ENCODE measurements around the gene EPB41L3.
"Not testable (repeated sequence)": the region's sequence is repeated elsewhere in the genome, so short reads cannot be mapped to it uniquely, and the experiment has no call there.

Gene EPB41L3

GRCh38 chr18:5543773-5544389, at the start of gene EPB41L3:
Gene EPB41L3, minus strand, starts transcription at chr18:5543997. Its CDS starts 54,814 bp downstream, at chr18:5489183.
- H3K27me3 Mint-ChIP-seq (ENCODE audit: low read depth): peaks cover 59% of the 10 kb centered on the region
- no peaks in the 10 kb centered on the region for H3K9me3 Mint-ChIP-seq
- H3K4me1 Mint-ChIP-seq (ENCODE audit: low read depth): peaks cover 2% of the 10 kb centered on the region
- no peak within 1 kb of the TSS for H3K27ac Mint-ChIP-seq
- H3K36me3 Mint-ChIP-seq (ENCODE audit: low read depth): no peaks in the 10 kb centered on the region
- peak within 1 kb of the TSS; percentile 33 for H3K4me3 Mint-ChIP-seq

GRCh38 chr18:5588529-5588928, 44.7 kb upstream of the EPB41L3 start:
- no peaks in the 10 kb centered on the region for H3K36me3 Mint-ChIP-seq (ENCODE audit: low read depth)

GRCh38 chr18:5585653-5586052, 41.9 kb upstream of the EPB41L3 start:
- H3K36me3 Mint-ChIP-seq (ENCODE audit: low read depth): no peaks in the 10 kb centered on the region
- H3K27ac Mint-ChIP-seq: no peak overlapping the region
- no peak overlapping the region for H3K4me3 Mint-ChIP-seq
- no peaks in the 10 kb centered on the region for H3K4me1 Mint-ChIP-seq (ENCODE audit: low read depth)
- no peaks in the 10 kb centered on the region for H3K27me3 Mint-ChIP-seq (ENCODE audit: low read depth)
- H3K9me3 Mint-ChIP-seq: no peaks in the 10 kb centered on the region

More at GRCh38 chr18:5588529-5588928, 44.7 kb upstream of the EPB41L3 start:
- Mint-ChIP-seq H3K27me3 (ENCODE audit: low read depth) (no peaks in the 10 kb centered on the region), H3K4me1 (ENCODE audit: low read depth) (no peaks in the 10 kb centered on the region), H3K4me3 (no peak overlapping the region), H3K9me3 (peaks cover 4% of the 10 kb centered on the region), H3K27ac (no peak overlapping the region)

- no peaks in the 10 kb centered on the region for H3K27me3 Mint-ChIP-seq (ENCODE audit: low read depth)
- H3K36me3 Mint-ChIP-seq (ENCODE audit: low read depth): no peaks in the 10 kb centered on the region
- no peak overlapping the region for H3K4me3 Mint-ChIP-seq
- H3K27ac Mint-ChIP-seq: no peak overlapping the region
- no peaks in the 10 kb centered on the region for H3K9me3 Mint-ChIP-seq
- no peaks in the 10 kb centered on the region for H3K4me1 Mint-ChIP-seq (ENCODE audit: low read depth)
Measured at GRCh38 chr18:5584746-5585417, 41.1 kb upstream of the EPB41L3 start.

- no peak overlapping the region for H3K27ac Mint-ChIP-seq
- no peaks in the 10 kb centered on the region for H3K4me1 Mint-ChIP-seq (ENCODE audit: low read depth)
- no peaks in the 10 kb centered on the region for H3K9me3 Mint-ChIP-seq
- no peaks in the 10 kb centered on the region for H3K27me3 Mint-ChIP-seq (ENCODE audit: low read depth)
- H3K36me3 Mint-ChIP-seq (ENCODE audit: low read depth): no peaks in the 10 kb centered on the region
- no peak overlapping the region for H3K4me3 Mint-ChIP-seq
Measured at GRCh38 chr18:5582849-5583681, 39.3 kb upstream of the EPB41L3 start.

- Mint-ChIP-seq H3K27me3 (ENCODE audit: low read depth) (no peaks in the 10 kb centered on the region), H3K4me1 (ENCODE audit: low read depth) (no peaks in the 10 kb centered on the region), H3K36me3 (ENCODE audit: low read depth) (no peaks in the 10 kb centered on the region), H3K9me3 (no peaks in the 10 kb centered on the region), H3K27ac (no peak overlapping the region), H3K4me3 (no peak overlapping the region)
Measured at GRCh38 chr18:5582076-5582475, 38.3 kb upstream of the EPB41L3 start.

- no peaks in the 10 kb centered on the region for H3K27me3 Mint-ChIP-seq (ENCODE audit: low read depth)
- H3K9me3 Mint-ChIP-seq: no peaks in the 10 kb centered on the region
- H3K36me3 Mint-ChIP-seq (ENCODE audit: low read depth): no peaks in the 10 kb centered on the region
- no peaks in the 10 kb centered on the region for H3K4me1 Mint-ChIP-seq (ENCODE audit: low read depth)
- no peak overlapping the region for H3K27ac Mint-ChIP-seq
- H3K4me3 Mint-ChIP-seq: no peak overlapping the region
Measured at GRCh38 chr18:5574843-5575242, 31.0 kb upstream of the EPB41L3 start.

GRCh38 chr18:5571666-5572065, 27.9 kb upstream of the EPB41L3 start:
- no peaks in the 10 kb centered on the region for H3K4me1 Mint-ChIP-seq (ENCODE audit: low read depth)
- H3K27me3 Mint-ChIP-seq (ENCODE audit: low read depth): peaks cover 4% of the 10 kb centered on the region
- no peak overlapping the region for H3K4me3 Mint-ChIP-seq
- no peak overlapping the region for H3K27ac Mint-ChIP-seq
- no peaks in the 10 kb centered on the region for H3K36me3 Mint-ChIP-seq (ENCODE audit: low read depth)
- H3K9me3 Mint-ChIP-seq: no peaks in the 10 kb centered on the region

GRCh38 chr18:5570613-5571012, 26.8 kb upstream of the EPB41L3 start:
- not testable (repeated sequence) for H3K27me3 Mint-ChIP-seq (ENCODE audit: low read depth); H3K9me3 Mint-ChIP-seq; H3K4me3 Mint-ChIP-seq; H3K27ac Mint-ChIP-seq; H3K4me1 Mint-ChIP-seq (ENCODE audit: low read depth); H3K36me3 Mint-ChIP-seq (ENCODE audit: low read depth)

- Mint-ChIP-seq H3K36me3 (ENCODE audit: low read depth) (no peaks in the 10 kb centered on the region), H3K27ac (no peak overlapping the region), H3K4me1 (ENCODE audit: low read depth) (no peaks in the 10 kb centered on the region), H3K9me3 (no peaks in the 10 kb centered on the region), H3K27me3 (ENCODE audit: low read depth) (peaks cover 4% of the 10 kb centered on the region), H3K4me3 (no peak overlapping the region)
Measured at GRCh38 chr18:5568416-5568815, 24.6 kb upstream of the EPB41L3 start.

- no peaks in the 10 kb centered on the region for H3K27me3 Mint-ChIP-seq (ENCODE audit: low read depth)
- H3K27ac Mint-ChIP-seq: no peak overlapping the region
- no peaks in the 10 kb centered on the region for H3K9me3 Mint-ChIP-seq
- H3K36me3 Mint-ChIP-seq (ENCODE audit: low read depth): no peaks in the 10 kb centered on the region
- H3K4me1 Mint-ChIP-seq (ENCODE audit: low read depth): no peaks in the 10 kb centered on the region
- no peak overlapping the region for H3K4me3 Mint-ChIP-seq
Measured at GRCh38 chr18:5558851-5559250, 15.1 kb upstream of the EPB41L3 start.

GRCh38 chr18:5556310-5556974, 12.6 kb upstream of the EPB41L3 start:
- Mint-ChIP-seq H3K27ac (no peak overlapping the region), H3K4me3 (no peak overlapping the region), H3K27me3 (ENCODE audit: low read depth) (no peaks in the 10 kb centered on the region), H3K4me1 (ENCODE audit: low read depth) (no peaks in the 10 kb centered on the region), H3K9me3 (no peaks in the 10 kb centered on the region), H3K36me3 (ENCODE audit: low read depth) (no peaks in the 10 kb centered on the region)

- H3K4me1 Mint-ChIP-seq (ENCODE audit: low read depth): no peaks in the 10 kb centered on the region
- H3K27me3 Mint-ChIP-seq (ENCODE audit: low read depth): no peaks in the 10 kb centered on the region
- H3K4me3 Mint-ChIP-seq: no peak overlapping the region
- H3K9me3 Mint-ChIP-seq: no peaks in the 10 kb centered on the region
- no peak overlapping the region for H3K27ac Mint-ChIP-seq
- no peaks in the 10 kb centered on the region for H3K36me3 Mint-ChIP-seq (ENCODE audit: low read depth)
Measured at GRCh38 chr18:5554629-5555028, 10.8 kb upstream of the EPB41L3 start.

GRCh38 chr18:5546660-5547059, 2.9 kb upstream of the EPB41L3 start:
- Mint-ChIP-seq H3K9me3 (no peaks in the 10 kb centered on the region), H3K4me1 (ENCODE audit: low read depth) (peaks cover 2% of the 10 kb centered on the region), H3K27ac (no peak overlapping the region), H3K27me3 (ENCODE audit: low read depth) (peaks cover 43% of the 10 kb centered on the region), H3K4me3 (no peak overlapping the region), H3K36me3 (ENCODE audit: low read depth) (no peaks in the 10 kb centered on the region)
